A549 (cell line): ENCODE results near the gene SRGAP3. TPM values are rescaled to one million over a fixed set of nuclear protein-coding genes. Genes with fewer than 3 reads are reported as not detected.

Source experiments
- ATAC-seq, 2 experiments: fragments of 200-7000 bp in 1 of 2; fragments of >200 bp in 1 of 2; cut with Nextera tagmentation in 1 of 2; cut with Tn5 transposase in 1 of 2; 3 replicates each; pipeline versions ENCODE4 v1.8.0 to v1.9.1; 2018 to 2020; ENCODE audit warnings: mild to moderate bottlenecking in 1 of 2, moderate library complexity in 1 of 2
- CTCF ChIA-PET: fragments of 300-600 bp; sonication (Branson Sonifier 250); formaldehyde crosslinking; extraction: SDS; loops from one replicate; lab custom pipeline; 2021; ENCODE audit warnings: antibody characterized with exemption, inconsistent platforms; lab: Yijun Ruan, JAX
- POLR2A ChIA-PET: fragments of 350-600 bp; formaldehyde crosslinking; extraction: SDS; loops from one replicate; lab custom pipeline; 2021; ENCODE audit warnings: antibody characterized with exemption, inconsistent platforms; lab: Yijun Ruan, JAX
- DNase-seq, 2 experiments: peaks; one replicate each; pipeline versions ENCODE4 v3.0.0 to v3.0.0-alpha.2; 2011 to 2016; ENCODE audit warnings: low read depth in 1 of 2, low spot score in 1 of 2
- FAIRE-seq: peaks from 2 replicates; lab custom pipeline; 2011; peaks lifted over from hg19 to GRCh38; lab: Jason Lieb, UNC
- H3K27ac ChIP-seq, 2 experiments: fragments of >200 bp; sonication (Bioruptor Twin); formaldehyde crosslinking; 3 replicates each; pipeline ENCODE4 v1.5.1; 2016 to 2017
- H3K4me1 ChIP-seq: fragments of >200 bp; sonication (Bioruptor Twin); formaldehyde crosslinking; 3 replicates; pipeline ENCODE4 v1.6.1; 2016
- H3K4me2 ChIP-seq: fragments of >200 bp; sonication (Bioruptor Twin); formaldehyde crosslinking; 3 replicates; pipeline ENCODE4 v1.6.1; 2016
- H3K4me3 ChIP-seq: fragments of >200 bp; sonication (Bioruptor Twin); formaldehyde crosslinking; 3 replicates; pipeline ENCODE4 v1.5.1; 2016
- H3K9me3 ChIP-seq: fragments of >200 bp; sonication (Bioruptor Twin); formaldehyde crosslinking; 3 replicates; pipeline ENCODE4 v1.6.1; 2016
- BHLHE40 ChIP-seq: IDR thresholded peaks from 2 replicates; pipeline ENCODE4 v1.6.1; 2012; ENCODE audit warnings: low read depth, low read length, inconsistent platforms
- CBX8 ChIP-seq: fragments of 200-600 bp; sonication (generic); IDR thresholded peaks from 2 replicates; pipeline ENCODE4 v1.6.1; 2016
- ESRRA ChIP-seq: fragments of 150-350 bp; IDR thresholded peaks from 2 replicates; pipeline ENCODE4 v1.6.1; 2014; ENCODE audit warnings: mild to moderate bottlenecking, low read length, borderline replicate concordance
- FOSB ChIP-seq: fragments of 250-450 bp; sonication (Bioruptor Pico); IDR thresholded peaks from 2 replicates; pipeline ENCODE4 v1.5.0; 2020; ENCODE audit warnings: mild to moderate bottlenecking, moderate library complexity
- FOSL2 ChIP-seq, 2 experiments: fragments of 450-650 bp in 1 of 2; fragments of >200 bp in 1 of 2; sonication (Bioruptor Twin) in 1 of 2; formaldehyde crosslinking; IDR thresholded peaks; 2 replicates each; pipeline versions ENCODE4 v1.5.0 to v1.6.1; 2016 to 2020; ENCODE audit warnings: mild to moderate bottlenecking in 1 of 2, moderate library complexity in 1 of 2
- JUN ChIP-seq, 2 experiments: fragments of >200 bp; sonication (Bioruptor Twin); formaldehyde crosslinking; IDR thresholded peaks; 2 replicates in 1 of 2; 3 replicates in 1 of 2; pipeline ENCODE4 v1.6.1; 2016 to 2017
- KDM1A ChIP-seq: fragments of 200-600 bp; sonication (generic); IDR thresholded peaks from 2 replicates; pipeline ENCODE4 v1.6.1; 2016; ENCODE audit warnings: low read depth, mild to moderate bottlenecking
- MAZ ChIP-seq: fragments of 150-350 bp; IDR thresholded peaks from 2 replicates; pipeline ENCODE4 v1.6.1; 2014; ENCODE audit warnings: antibody characterized with exemption, low read depth, low read length, borderline replicate concordance
- NFE2L2 ChIP-seq: fragments of 150-350 bp; conservative IDR thresholded peaks from 2 replicates; pipeline ENCODE4 v1.6.1; 2014; ENCODE audit warnings: low read length
- POLR2A ChIP-seq: IDR thresholded peaks from 2 replicates; pipeline ENCODE4 v1.6.1; 2012; ENCODE audit warnings: mild to moderate bottlenecking, low read length
- POLR2AphosphoS2 ChIP-seq: conservative IDR thresholded peaks from 2 replicates; pipeline ENCODE4 v1.6.1; 2012; ENCODE audit warnings: low read length, improper control_type of control experiment, inconsistent platforms
- RAD21 ChIP-seq, 2 experiments: fragments of >200 bp in 1 of 2; sonication (Bioruptor Twin) in 1 of 2; formaldehyde crosslinking in 1 of 2; IDR thresholded peaks in 1 of 2; conservative IDR thresholded peaks in 1 of 2; 2 replicates in 1 of 2; 3 replicates in 1 of 2; pipeline ENCODE4 v1.6.1; 2012 to 2018; ENCODE audit warnings: inconsistent platforms in 1 of 2
- RARB ChIP-seq: fragments of 250-450 bp; sonication (Bioruptor Pico); IDR thresholded peaks from 2 replicates; pipeline ENCODE4 v1.8.0; 2021; ENCODE audit warnings: mild to moderate bottlenecking, moderate library complexity
- RFX5 ChIP-seq: fragments of 450-650 bp; IDR thresholded peaks from 2 replicates; pipeline ENCODE4 v1.7.1; 2014; ENCODE audit warnings: antibody characterized with exemption, mild to moderate bottlenecking, moderate library complexity
- SMC3 ChIP-seq: fragments of >200 bp; sonication (Bioruptor Twin); formaldehyde crosslinking; IDR thresholded peaks from 3 replicates; pipeline ENCODE4 v1.6.1; 2018; ENCODE audit warnings: inconsistent platforms
- TFCP2L1 ChIP-seq: fragments of 250-450 bp; sonication (Bioruptor Pico); IDR thresholded peaks from 2 replicates; pipeline ENCODE4 v1.5.0; 2021; ENCODE audit warnings: mild to moderate bottlenecking
- ZC3H11A ChIP-seq: fragments of 450-650 bp; IDR thresholded peaks from 2 replicates; pipeline ENCODE4 v1.6.1; 2014; ENCODE audit warnings: antibody characterized with exemption, mild to moderate bottlenecking
- ZFP36 ChIP-seq: fragments of 450-650 bp; IDR thresholded peaks from 2 replicates; pipeline ENCODE4 v1.6.1; 2014; ENCODE audit warnings: borderline replicate concordance; ENCODE audit not compliant: partially characterized antibody
- ZNF302 ChIP-seq: fragments of 250-450 bp; sonication (Bioruptor Pico); IDR thresholded peaks from 2 replicates; pipeline ENCODE4 v1.9.0; 2021; ENCODE audit warnings: inconsistent platforms, mild to moderate bottlenecking, moderate library complexity
- ZSCAN20 ChIP-seq: fragments of 250-450 bp; sonication (Bioruptor Pico); IDR thresholded peaks from 2 replicates; pipeline ENCODE4 v1.8.0; 2022; ENCODE audit warnings: mild to moderate bottlenecking, moderate library complexity
- WGBS: methylation state at CpG from one replicate; pipeline ENCODE4 v1.1.6; 2017; ENCODE audit errors: missing lambda C conversion rate; 5-methylcytosine and 5-hydroxymethylcytosine counted together
- polyA plus RNA-seq, 4 experiments: library from polyadenylated mRNA; depleted of rRNA in 3 of 4; stranded (reverse); fragments of >200 nt; fragmentation: RNase III in 1 of 4; extraction: RNeasy Plus Mini Kit Qiagen cat#74134 plus additional on column Dnase treatment in 1 of 4; gene quantifications; 2 replicates in 3 of 4; 3 replicates in 1 of 4; pipeline ENCODE4 v1.2.3, GENCODE V29; 2011 to 2017
- TF ChIP-seq, protein P1 (sequence below): fragments of 200-600 bp; sonication (generic); IDR thresholded peaks from 2 replicates; pipeline ENCODE4 v1.6.1; 2016; ENCODE audit warnings: antibody characterized with exemption, mild to moderate bottlenecking, moderate library complexity
- TF ChIP-seq, protein P2 (sequence below): fragments of 150-350 bp; IDR thresholded peaks from 2 replicates; pipeline ENCODE4 v1.6.1; 2014; ENCODE audit warnings: low read depth, mild to moderate bottlenecking, low read length
- TF ChIP-seq, protein P3 (sequence below): fragments of 450-650 bp; IDR thresholded peaks from 2 replicates; pipeline ENCODE4 v1.6.1; 2014; ENCODE audit warnings: antibody characterized with exemption
- TF ChIP-seq, protein P4 (sequence below): fragments of >200 bp; sonication (Bioruptor Twin); formaldehyde crosslinking; IDR thresholded peaks from 2 replicates; pipeline ENCODE4 v1.6.1; 2016
- TF ChIP-seq, protein P5 (sequence below): fragments of >200 bp; sonication (Bioruptor Twin); formaldehyde crosslinking; IDR thresholded peaks from 3 replicates; pipeline ENCODE4 v1.6.1; 2016
- TF ChIP-seq, protein P6 (sequence below): IDR thresholded peaks from 2 replicates; pipeline ENCODE4 v1.6.1; 2012

SRGAP3 gene
- polyA plus RNA-seq, 2 of the 4 experiments (the other 2 are of a cell fraction) = 1.6 to 2.5 TPM

DNA sequence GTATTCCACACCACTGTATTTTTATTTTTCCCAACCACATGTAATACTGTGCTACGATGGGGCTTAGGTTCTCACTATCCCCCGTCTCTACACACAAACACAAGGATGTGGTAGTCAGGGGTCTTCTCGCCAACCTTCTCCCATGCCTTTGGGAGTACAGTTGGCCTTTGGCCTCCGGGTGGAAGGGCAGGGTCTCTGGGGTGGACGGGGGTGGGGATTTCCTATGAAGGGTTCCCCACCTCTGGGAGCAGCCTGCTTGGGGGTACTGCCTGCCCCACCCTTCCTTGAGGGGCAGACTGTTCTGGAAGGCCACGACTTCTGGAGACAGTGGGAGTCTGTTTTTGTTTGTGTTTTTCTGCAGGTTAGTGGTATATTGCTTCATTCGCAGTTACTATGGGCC lies 264.9 kb downstream of the SRGAP3 start:
- 53% methylated on average over 7 of the region's 7 CpGs for WGBS
- Histone ChIP-seq H3K4me3 (no peak overlapping the region), H3K27ac (no peak overlapping the region)
- FAIRE-seq = no peak
- CTCF ChIA-PET = interaction anchor here (1.6 to 6.2 kb wide), 2 partner anchors 215 to 317 kb away, joined by 3 to 86 read pairs; partner anchors contain the start of gene OXTR
- no peak for TF ChIP-seq BHLHE40
- TF ChIP-seq KDM1A = no peak
- TF ChIP-seq, protein P1, sequence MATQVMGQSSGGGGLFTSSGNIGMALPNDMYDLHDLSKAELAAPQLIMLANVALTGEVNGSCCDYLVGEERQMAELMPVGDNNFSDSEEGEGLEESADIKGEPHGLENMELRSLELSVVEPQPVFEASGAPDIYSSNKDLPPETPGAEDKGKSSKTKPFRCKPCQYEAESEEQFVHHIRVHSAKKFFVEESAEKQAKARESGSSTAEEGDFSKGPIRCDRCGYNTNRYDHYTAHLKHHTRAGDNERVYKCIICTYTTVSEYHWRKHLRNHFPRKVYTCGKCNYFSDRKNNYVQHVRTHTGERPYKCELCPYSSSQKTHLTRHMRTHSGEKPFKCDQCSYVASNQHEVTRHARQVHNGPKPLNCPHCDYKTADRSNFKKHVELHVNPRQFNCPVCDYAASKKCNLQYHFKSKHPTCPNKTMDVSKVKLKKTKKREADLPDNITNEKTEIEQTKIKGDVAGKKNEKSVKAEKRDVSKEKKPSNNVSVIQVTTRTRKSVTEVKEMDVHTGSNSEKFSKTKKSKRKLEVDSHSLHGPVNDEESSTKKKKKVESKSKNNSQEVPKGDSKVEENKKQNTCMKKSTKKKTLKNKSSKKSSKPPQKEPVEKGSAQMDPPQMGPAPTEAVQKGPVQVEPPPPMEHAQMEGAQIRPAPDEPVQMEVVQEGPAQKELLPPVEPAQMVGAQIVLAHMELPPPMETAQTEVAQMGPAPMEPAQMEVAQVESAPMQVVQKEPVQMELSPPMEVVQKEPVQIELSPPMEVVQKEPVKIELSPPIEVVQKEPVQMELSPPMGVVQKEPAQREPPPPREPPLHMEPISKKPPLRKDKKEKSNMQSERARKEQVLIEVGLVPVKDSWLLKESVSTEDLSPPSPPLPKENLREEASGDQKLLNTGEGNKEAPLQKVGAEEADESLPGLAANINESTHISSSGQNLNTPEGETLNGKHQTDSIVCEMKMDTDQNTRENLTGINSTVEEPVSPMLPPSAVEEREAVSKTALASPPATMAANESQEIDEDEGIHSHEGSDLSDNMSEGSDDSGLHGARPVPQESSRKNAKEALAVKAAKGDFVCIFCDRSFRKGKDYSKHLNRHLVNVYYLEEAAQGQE = no peak
- TF ChIP-seq ZFP36 = no peak
- no peak for TF ChIP-seq JUN (IDR thresholded peaks at IDR 0.05)
- TF ChIP-seq, protein P2, sequence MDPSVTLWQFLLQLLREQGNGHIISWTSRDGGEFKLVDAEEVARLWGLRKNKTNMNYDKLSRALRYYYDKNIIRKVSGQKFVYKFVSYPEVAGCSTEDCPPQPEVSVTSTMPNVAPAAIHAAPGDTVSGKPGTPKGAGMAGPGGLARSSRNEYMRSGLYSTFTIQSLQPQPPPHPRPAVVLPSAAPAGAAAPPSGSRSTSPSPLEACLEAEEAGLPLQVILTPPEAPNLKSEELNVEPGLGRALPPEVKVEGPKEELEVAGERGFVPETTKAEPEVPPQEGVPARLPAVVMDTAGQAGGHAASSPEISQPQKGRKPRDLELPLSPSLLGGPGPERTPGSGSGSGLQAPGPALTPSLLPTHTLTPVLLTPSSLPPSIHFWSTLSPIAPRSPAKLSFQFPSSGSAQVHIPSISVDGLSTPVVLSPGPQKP = no peak
- TF ChIP-seq, protein P3, sequence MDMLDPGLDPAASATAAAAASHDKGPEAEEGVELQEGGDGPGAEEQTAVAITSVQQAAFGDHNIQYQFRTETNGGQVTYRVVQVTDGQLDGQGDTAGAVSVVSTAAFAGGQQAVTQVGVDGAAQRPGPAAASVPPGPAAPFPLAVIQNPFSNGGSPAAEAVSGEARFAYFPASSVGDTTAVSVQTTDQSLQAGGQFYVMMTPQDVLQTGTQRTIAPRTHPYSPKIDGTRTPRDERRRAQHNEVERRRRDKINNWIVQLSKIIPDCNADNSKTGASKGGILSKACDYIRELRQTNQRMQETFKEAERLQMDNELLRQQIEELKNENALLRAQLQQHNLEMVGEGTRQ = no peak
- TF ChIP-seq FOSL2 (IDR thresholded peaks at IDR 0.05) = no peak
- no peak for TF ChIP-seq FOSL2 (CRISPR knock-in tag; IDR thresholded peaks at IDR 0.05)
- no peak for TF ChIP-seq RFX5
- no peak for TF ChIP-seq POLR2A
- TF ChIP-seq FOSB (CRISPR knock-in tag) = no peak
- no peak for TF ChIP-seq TFCP2L1 (CRISPR knock-in tag)
- TF ChIP-seq, all 56 proteins: peak for 0
- Histone ChIP-seq H3K9me3 (peaks cover 3% of the 10 kb centered on the region; the same call in 1 of the 3 replicates), H3K4me1 (no peaks in the 10 kb centered on the region), H3K4me2 (no peak overlapping the region)
- no peak for ATAC-seq
- POLR2A ChIA-PET = no interaction called here
- no peak for DNase-seq

DNA sequence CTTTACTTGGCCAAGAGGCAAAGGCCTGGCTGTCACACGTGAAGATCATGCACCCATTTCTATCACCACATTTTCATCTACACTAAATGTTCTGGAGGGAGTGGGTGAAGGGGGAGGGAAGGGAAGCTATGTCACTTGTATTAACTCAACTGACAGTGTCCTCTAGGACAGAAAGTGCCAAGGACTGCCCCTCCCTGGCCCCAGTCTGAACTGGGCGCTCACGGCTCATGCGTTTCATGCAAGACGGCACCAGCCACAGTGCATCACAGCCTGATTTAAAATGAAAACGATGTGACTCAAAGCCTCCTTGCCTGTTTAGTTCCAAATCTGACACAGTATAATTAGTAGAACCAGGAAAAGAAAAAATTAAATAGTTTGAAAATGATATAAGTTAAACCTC lies 265.4 kb downstream of the SRGAP3 start:
- ATAC-seq = no peak
- no peak overlapping the region for H3K4me3 ChIP-seq
- POLR2A ChIA-PET = no interaction called here
- DNase-seq = no peak
- H3K4me1 ChIP-seq = no peaks in the 10 kb centered on the region
- FAIRE-seq = no peak
- CTCF ChIA-PET = interaction anchor here (0.7 to 1.6 kb wide), 3 partner anchors 215 to 319 kb away, joined by 3 read pairs; partner anchors contain the start of gene OXTR
- TF ChIP-seq ZSCAN20 (CRISPR knock-in tag) = no peak
- TF ChIP-seq SMC3 = no peak
- TF ChIP-seq POLR2AphosphoS2 = no peak
- TF ChIP-seq, protein P4, sequence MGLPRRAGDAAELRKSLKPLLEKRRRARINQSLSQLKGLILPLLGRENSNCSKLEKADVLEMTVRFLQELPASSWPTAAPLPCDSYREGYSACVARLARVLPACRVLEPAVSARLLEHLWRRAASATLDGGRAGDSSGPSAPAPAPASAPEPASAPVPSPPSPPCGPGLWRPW = no peak
- TF ChIP-seq ZC3H11A = no peak
- no peak for TF ChIP-seq MAZ
- TF ChIP-seq, protein P5, sequence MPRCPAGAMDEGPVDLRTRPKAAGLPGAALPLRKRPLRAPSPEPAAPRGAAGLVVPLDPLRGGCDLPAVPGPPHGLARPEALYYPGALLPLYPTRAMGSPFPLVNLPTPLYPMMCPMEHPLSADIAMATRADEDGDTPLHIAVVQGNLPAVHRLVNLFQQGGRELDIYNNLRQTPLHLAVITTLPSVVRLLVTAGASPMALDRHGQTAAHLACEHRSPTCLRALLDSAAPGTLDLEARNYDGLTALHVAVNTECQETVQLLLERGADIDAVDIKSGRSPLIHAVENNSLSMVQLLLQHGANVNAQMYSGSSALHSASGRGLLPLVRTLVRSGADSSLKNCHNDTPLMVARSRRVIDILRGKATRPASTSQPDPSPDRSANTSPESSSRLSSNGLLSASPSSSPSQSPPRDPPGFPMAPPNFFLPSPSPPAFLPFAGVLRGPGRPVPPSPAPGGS = no peak
- no peak for TF ChIP-seq RARB (CRISPR knock-in tag)
- TF ChIP-seq NFE2L2 = no peak
- TF ChIP-seq ZNF302 (CRISPR knock-in tag) = no peak
- TF ChIP-seq CBX8 = no peak
- no peak for TF ChIP-seq RAD21 (conservative IDR thresholded peaks at IDR 0.05 in 1 of 2, IDR thresholded peaks at IDR 0.05 in 1 of 2)
- TF ChIP-seq ESRRA = no peak
- TF ChIP-seq, protein P6, sequence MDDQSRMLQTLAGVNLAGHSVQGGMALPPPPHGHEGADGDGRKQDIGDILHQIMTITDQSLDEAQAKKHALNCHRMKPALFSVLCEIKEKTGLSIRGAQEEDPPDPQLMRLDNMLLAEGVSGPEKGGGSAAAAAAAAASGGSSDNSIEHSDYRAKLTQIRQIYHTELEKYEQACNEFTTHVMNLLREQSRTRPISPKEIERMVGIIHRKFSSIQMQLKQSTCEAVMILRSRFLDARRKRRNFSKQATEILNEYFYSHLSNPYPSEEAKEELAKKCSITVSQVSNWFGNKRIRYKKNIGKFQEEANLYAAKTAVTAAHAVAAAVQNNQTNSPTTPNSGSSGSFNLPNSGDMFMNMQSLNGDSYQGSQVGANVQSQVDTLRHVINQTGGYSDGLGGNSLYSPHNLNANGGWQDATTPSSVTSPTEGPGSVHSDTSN = no peak
- no peak for TF ChIP-seq FOSL2 (IDR thresholded peaks at IDR 0.05)
- TF ChIP-seq FOSL2 (CRISPR knock-in tag; IDR thresholded peaks at IDR 0.05) = no peak
- no peak overlapping the region for H3K27ac ChIP-seq
- peaks cover 8% of the 10 kb centered on the region; the same call in 1 of the 3 replicates for H3K9me3 ChIP-seq
- no peak overlapping the region for H3K4me2 ChIP-seq
- 80% methylated on average over 6 of the region's 6 CpGs for WGBS
